ENCODE data around the gene SLC27A4.
"Not testable (repeated sequence)": the region's sequence is repeated elsewhere in the genome, so short reads cannot be mapped to it uniquely, and the experiment has no call there.

DNA sequence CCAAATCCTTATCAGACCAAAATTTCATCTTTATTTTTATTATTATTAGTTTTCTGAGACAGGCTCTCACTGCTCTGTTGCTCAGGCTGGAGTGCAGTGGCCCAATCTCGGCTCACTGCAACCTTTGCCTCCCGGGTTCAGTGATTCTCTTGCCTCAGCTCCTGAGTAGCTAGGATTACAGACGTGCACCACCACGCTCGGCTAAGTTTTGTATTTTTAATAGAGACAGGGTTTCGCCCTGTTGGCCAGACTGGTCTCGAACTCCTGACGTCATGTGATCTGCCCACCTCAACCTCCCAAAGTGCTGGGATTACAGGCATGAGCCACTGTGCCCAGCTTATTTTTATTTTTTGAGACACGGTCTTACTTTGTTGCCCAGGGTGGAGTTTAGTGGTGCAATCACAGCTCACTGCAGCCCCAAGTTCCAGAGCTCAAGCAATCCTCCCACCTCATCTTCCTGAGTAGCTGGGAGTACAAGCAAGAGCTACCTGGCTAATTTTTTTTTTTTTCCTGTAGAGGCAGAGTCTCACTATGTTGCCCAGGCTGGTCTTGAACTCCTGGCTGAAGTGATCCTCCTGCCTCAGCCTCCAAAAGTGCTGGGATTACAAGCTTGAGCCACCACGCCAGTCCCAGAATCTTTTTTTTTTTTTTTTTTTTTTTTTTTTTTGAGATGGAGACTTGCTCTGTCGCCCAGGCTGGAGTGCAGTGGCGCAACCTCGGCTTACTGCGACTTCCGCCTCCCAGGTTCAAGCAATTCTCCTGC lies 1.3 kb upstream of the SLC27A4 start:
- not testable (repeated sequence) for TF ChIP-seq POLR2A (IDR thresholded peaks at IDR 0.05)
- TF ChIP-seq, protein P1, sequence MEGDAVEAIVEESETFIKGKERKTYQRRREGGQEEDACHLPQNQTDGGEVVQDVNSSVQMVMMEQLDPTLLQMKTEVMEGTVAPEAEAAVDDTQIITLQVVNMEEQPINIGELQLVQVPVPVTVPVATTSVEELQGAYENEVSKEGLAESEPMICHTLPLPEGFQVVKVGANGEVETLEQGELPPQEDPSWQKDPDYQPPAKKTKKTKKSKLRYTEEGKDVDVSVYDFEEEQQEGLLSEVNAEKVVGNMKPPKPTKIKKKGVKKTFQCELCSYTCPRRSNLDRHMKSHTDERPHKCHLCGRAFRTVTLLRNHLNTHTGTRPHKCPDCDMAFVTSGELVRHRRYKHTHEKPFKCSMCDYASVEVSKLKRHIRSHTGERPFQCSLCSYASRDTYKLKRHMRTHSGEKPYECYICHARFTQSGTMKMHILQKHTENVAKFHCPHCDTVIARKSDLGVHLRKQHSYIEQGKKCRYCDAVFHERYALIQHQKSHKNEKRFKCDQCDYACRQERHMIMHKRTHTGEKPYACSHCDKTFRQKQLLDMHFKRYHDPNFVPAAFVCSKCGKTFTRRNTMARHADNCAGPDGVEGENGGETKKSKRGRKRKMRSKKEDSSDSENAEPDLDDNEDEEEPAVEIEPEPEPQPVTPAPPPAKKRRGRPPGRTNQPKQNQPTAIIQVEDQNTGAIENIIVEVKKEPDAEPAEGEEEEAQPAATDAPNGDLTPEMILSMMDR (IDR thresholded peaks at IDR 0.05), result not testable (repeated sequence)
